ENCODE data around the gene SPATA46.
"Not testable (repeated sequence)": the region's sequence is repeated elsewhere in the genome, so short reads cannot be mapped to it uniquely, and the experiment has no call there.

The SPATA46 gene

GRCh38 chr1:162376691-162377090 lies at the start of gene SPATA46:
TSS of gene SPATA46 (minus strand) at chr1:162376854. CDS start at chr1:162376790, 64 bp downstream.
- DNase-seq, result no peak

GRCh38 chr1:162422662-162423375 lies 46.2 kb upstream of the SPATA46 start:
- no peak for DNase-seq

GRCh38 chr1:162421258-162422164 lies 44.9 kb upstream of the SPATA46 start:
- DNase-seq, result no peak

GRCh38 chr1:162420120-162420519 lies 43.5 kb upstream of the SPATA46 start:
- no peak for DNase-seq

- DNase-seq, result not testable (repeated sequence)
Observed at GRCh38 chr1:162419450-162419931, 42.8 kb upstream of the SPATA46 start.

GRCh38 chr1:162418584-162418983 lies 41.9 kb upstream of the SPATA46 start:
- DNase-seq, result not testable (repeated sequence)

GRCh38 chr1:162417650-162418049 lies 41.0 kb upstream of the SPATA46 start:
- DNase-seq, result no peak

- DNase-seq, result no peak
Observed at GRCh38 chr1:162416909-162417308, 40.3 kb upstream of the SPATA46 start.

- no peak for DNase-seq
Observed at GRCh38 chr1:162416215-162416614, 39.6 kb upstream of the SPATA46 start.

- no peak for DNase-seq
Observed at GRCh38 chr1:162412002-162412401, 35.3 kb upstream of the SPATA46 start, which contains the start of gene SH2D1B. TSS of gene SH2D1B (minus strand) at chr1:162412136. CDS start at chr1:162412016, 120 bp downstream.

GRCh38 chr1:162407539-162407938 lies 30.9 kb upstream of the SPATA46 start:
- no peak for DNase-seq

GRCh38 chr1:162406811-162407210 lies 30.2 kb upstream of the SPATA46 start:
- DNase-seq, result no peak

GRCh38 chr1:162405800-162406199 lies 29.1 kb upstream of the SPATA46 start:
- no peak for DNase-seq

- no peak for DNase-seq
Observed at GRCh38 chr1:162404550-162405160, 28.0 kb upstream of the SPATA46 start.

- no peak for DNase-seq
Observed at GRCh38 chr1:162400790-162401355, 24.2 kb upstream of the SPATA46 start.

GRCh38 chr1:162398999-162399580 lies 22.4 kb upstream of the SPATA46 start:
- no peak for DNase-seq

- no peak for DNase-seq
Observed at GRCh38 chr1:162397943-162398560, 21.4 kb upstream of the SPATA46 start.

- no peak for DNase-seq
Observed at GRCh38 chr1:162397039-162397448, 20.4 kb upstream of the SPATA46 start.

- DNase-seq, result no peak
Observed at GRCh38 chr1:162396201-162396906, 19.7 kb upstream of the SPATA46 start.

- no peak for DNase-seq
Observed at GRCh38 chr1:162391790-162392563, 15.3 kb upstream of the SPATA46 start.

Measured in activated naive CD4-positive, alpha-beta T cell treated with Interleukin-2 at 50 U/mL for 16 hours (primary cell).